Tibial artery (tissue), 4 donors: ENCODE data around the gene ZBTB7C.

Experiments
- DNase-seq, 2 donors: peaks; one replicate each; pipeline ENCODE4 v3.0.0-alpha.2; 2019
- H3K27ac ChIP-seq, 2 donors: fragments of 200-600 bp; sonication (generic) in 1 of 2; 1 replicate in 1 of 2; 2 replicates in 1 of 2; pipeline ENCODE4 v1.5.1; 2018 to 2019; ENCODE audit warnings: mild to moderate bottlenecking in 1 of 2
- H3K27me3 ChIP-seq, 2 donors: fragments of 200-600 bp; sonication (generic) in 1 of 2; one replicate each; pipeline versions ENCODE4 v1.5.1 to v1.6.0; 2016 to 2019
- H3K36me3 ChIP-seq, 3 donors: fragments of 200-600 bp; sonication (generic) in 2 of 3; one replicate each; pipeline ENCODE4 v1.5.1; 2016 to 2019; ENCODE audit warnings: mild to moderate bottlenecking in 2 of 3
- H3K4me1 ChIP-seq, 4 donors: fragments of 200-600 bp; sonication (generic) in 2 of 4; 1 replicate in 3 of 4; 2 replicates in 1 of 4; pipeline ENCODE4 v1.5.1; 2016 to 2019
- H3K4me3 ChIP-seq, 2 donors: fragments of 200-600 bp; sonication (generic) in 1 of 2; 1 replicate in 1 of 2; 2 replicates in 1 of 2; pipeline ENCODE4 v1.5.1; 2018 to 2019; ENCODE audit warnings: mild to moderate bottlenecking in 2 of 2
- H3K9me3 ChIP-seq, 3 donors: fragments of 200-600 bp; sonication (generic) in 1 of 3; one replicate each; pipeline ENCODE4 v1.5.1; 2016 to 2019
- CTCF ChIP-seq, 2 experiments: fragments of 200-600 bp in 1 of 2; fragments of 450-650 bp in 1 of 2; IDR thresholded peaks; one replicate each; pipeline ENCODE4 v1.5.1; 2017 to 2019; ENCODE audit warnings: antibody characterized with exemption in 2 of 2, mild to moderate bottlenecking in 1 of 2, moderate library complexity in 1 of 2
- intact Hi-C: fragments of 100-400 bp; cut with DNase I; formaldehyde crosslinking; loops from one replicate; pipeline ENCODE4 v1.15.0; 2023; ENCODE audit warnings: low total_unique reads

ZBTB7C gene

GRCh38 chr18:48109961-48110493 lies 299.2 kb downstream of the ZBTB7C start:
- Histone ChIP-seq H3K9me3 (no peaks in the 10 kb centered on the region), H3K36me3 (no peaks in the 10 kb centered on the region), H3K27me3 (no peaks in the 10 kb centered on the region), H3K27ac (no peak overlapping the region), H3K4me3 (no peak overlapping the region), H3K4me1 (peaks cover 0 to 9% (median 0%) of the 10 kb centered on the region in 4 donors)
- no peak for DNase-seq
- no peak for TF ChIP-seq CTCF (IDR thresholded peaks at IDR 0.05)
- intact Hi-C loops, result no loop called here

- no peak overlapping the region for H3K27ac ChIP-seq
- no peak for DNase-seq
- peaks cover 0 to 9% (median 0%) of the 10 kb centered on the region in 4 donors for H3K4me1 ChIP-seq
- intact Hi-C loops, result no loop called here
- no peaks in the 10 kb centered on the region for H3K9me3 ChIP-seq
- TF ChIP-seq CTCF (IDR thresholded peaks at IDR 0.05), result no peak
- H3K27me3 ChIP-seq, result no peaks in the 10 kb centered on the region
- no peaks in the 10 kb centered on the region for H3K36me3 ChIP-seq
- no peak overlapping the region for H3K4me3 ChIP-seq
These were observed 301.0 kb downstream of the ZBTB7C start for GRCh38 chr18:48108136-48108535.

GRCh38 chr18:48106976-48107781 lies 302.0 kb downstream of the ZBTB7C start:
- intact Hi-C loops, result no loop called here
- no peak for DNase-seq
- H3K9me3 ChIP-seq, result no peaks in the 10 kb centered on the region
- no peak for TF ChIP-seq CTCF (IDR thresholded peaks at IDR 0.05)
- no peak overlapping the region for H3K4me3 ChIP-seq
- no peaks in the 10 kb centered on the region for H3K27me3 ChIP-seq
- H3K36me3 ChIP-seq, result no peaks in the 10 kb centered on the region
- H3K27ac ChIP-seq, result no peak overlapping the region
- peaks cover 0 to 9% (median 0%) of the 10 kb centered on the region in 4 donors for H3K4me1 ChIP-seq

GRCh38 chr18:48106498-48106897 lies 302.7 kb downstream of the ZBTB7C start:
- Histone ChIP-seq H3K36me3 (no peaks in the 10 kb centered on the region), H3K27me3 (no peaks in the 10 kb centered on the region), H3K4me1 (peaks cover 0 to 9% (median 0%) of the 10 kb centered on the region in 4 donors), H3K4me3 (no peak overlapping the region), H3K27ac (no peak overlapping the region), H3K9me3 (no peaks in the 10 kb centered on the region)
- DNase-seq, result no peak
- intact Hi-C loops, result no loop called here
- TF ChIP-seq CTCF (IDR thresholded peaks at IDR 0.05), result no peak

- DNase-seq, result no peak
- TF ChIP-seq CTCF (IDR thresholded peaks at IDR 0.05), result no peak
- intact Hi-C loops, result no loop called here
These were observed 303.9 kb downstream of the ZBTB7C start for GRCh38 chr18:48105317-48105716.

More at GRCh38 chr18:48105317-48105716, 303.9 kb downstream of the ZBTB7C start:
- Histone ChIP-seq H3K27ac (no peak overlapping the region), H3K27me3 (no peaks in the 10 kb centered on the region), H3K4me3 (no peak overlapping the region), H3K36me3 (no peaks in the 10 kb centered on the region), H3K4me1 (peaks cover 0 to 9% (median 0%) of the 10 kb centered on the region in 4 donors), H3K9me3 (no peaks in the 10 kb centered on the region)
